GM19193 (cell line): ENCODE measurements around the gene TM7SF2.

ENCODE experiments used
- POLR2A ChIP-seq: IDR thresholded peaks from 4 replicates; pipeline ENCODE4 v1.6.1; 2011; ENCODE audit not compliant: insufficient read depth, insufficient read length; ENCODE audit errors: extremely low read depth

The TM7SF2 gene

GRCh38 chr11:65111744-65112545 is at the start of gene TM7SF2:
Gene TM7SF2, plus strand, starts transcription at chr11:65111872. Its CDS starts 144 bp downstream, at chr11:65112016.
- TF ChIP-seq POLR2A = peak; percentile 97

GRCh38 chr11:65063532-65063931 is 48.1 kb upstream of the TM7SF2 start:
- no peak for TF ChIP-seq POLR2A

GRCh38 chr11:65064847-65065240 is 46.8 kb upstream of the TM7SF2 start:
- TF ChIP-seq POLR2A = no peak

GRCh38 chr11:65065851-65066250 is 45.8 kb upstream of the TM7SF2 start:
- no peak for TF ChIP-seq POLR2A

GRCh38 chr11:65066315-65066714 is 45.4 kb upstream of the TM7SF2 start:
- no peak for TF ChIP-seq POLR2A

GRCh38 chr11:65066805-65067291 is 44.8 kb upstream of the TM7SF2 start:
- no peak for TF ChIP-seq POLR2A

GRCh38 chr11:65067446-65067845 is 44.2 kb upstream of the TM7SF2 start:
- TF ChIP-seq POLR2A = no peak

GRCh38 chr11:65069217-65069616 is 42.5 kb upstream of the TM7SF2 start:
- TF ChIP-seq POLR2A = no peak

- no peak for TF ChIP-seq POLR2A
Measured at GRCh38 chr11:65071907-65072630, 39.6 kb upstream of the TM7SF2 start.

GRCh38 chr11:65072631-65072966 is 39.1 kb upstream of the TM7SF2 start:
- no peak for TF ChIP-seq POLR2A

GRCh38 chr11:65077451-65077850 is 34.2 kb upstream of the TM7SF2 start:
- no peak for TF ChIP-seq POLR2A

- TF ChIP-seq POLR2A = no peak
Measured at GRCh38 chr11:65078151-65078550, 33.5 kb upstream of the TM7SF2 start.

- TF ChIP-seq POLR2A = peak; percentile 17
Measured at GRCh38 chr11:65078786-65079342, 32.8 kb upstream of the TM7SF2 start.

- no peak for TF ChIP-seq POLR2A
Measured at GRCh38 chr11:65083134-65083833, 28.4 kb upstream of the TM7SF2 start.

GRCh38 chr11:65083834-65084597 is 27.7 kb upstream of the TM7SF2 start, which contains the start of the genes CDCA5 and ZFPL1:
Gene CDCA5, minus strand, starts transcription at chr11:65084040. Its CDS starts 62 bp downstream, at chr11:65083978.
Gene ZFPL1, plus strand, starts transcription at chr11:65084222. Its CDS starts 477 bp downstream, at chr11:65084699.
- TF ChIP-seq POLR2A = peak; percentile 81
